Femur (tissue), 1 donor: ENCODE data around the gene CLASP1.
A peak's percentile ranks its signal among the peaks of the same experiment; 100 is the strongest.
"Not testable (repeated sequence)": the region's sequence is repeated elsewhere in the genome, so short reads cannot be mapped to it uniquely, and the experiment has no call there.

ENCODE experiments used
- DNase-seq: peaks from one replicate; pipeline ENCODE4 v3.0.0-alpha.2; 2017

CLASP1 gene

GRCh38 chr2:121492409-121492808 lies 156.9 kb downstream of the CLASP1 start:
- no peak for DNase-seq

GRCh38 chr2:121491518-121491917 lies 157.7 kb downstream of the CLASP1 start:
- no peak for DNase-seq

GRCh38 chr2:121490584-121491133 lies 158.6 kb downstream of the CLASP1 start:
- no peak for DNase-seq

- DNase-seq: no peak
These were observed 159.2 kb downstream of the CLASP1 start for GRCh38 chr2:121489911-121490583.

GRCh38 chr2:121489284-121489683 lies 160.0 kb downstream of the CLASP1 start:
- DNase-seq: no peak

- no peak for DNase-seq
These were observed 163.0 kb downstream of the CLASP1 start for GRCh38 chr2:121486191-121486790.

- DNase-seq: no peak
These were observed 164.2 kb downstream of the CLASP1 start for GRCh38 chr2:121485039-121485438.

- DNase-seq: no peak
These were observed 165.4 kb downstream of the CLASP1 start for GRCh38 chr2:121483846-121484245.

- no peak for DNase-seq
These were observed 166.2 kb downstream of the CLASP1 start for GRCh38 chr2:121483021-121483420.

GRCh38 chr2:121480826-121481225 lies 168.4 kb downstream of the CLASP1 start:
- peak; percentile 74 for DNase-seq

GRCh38 chr2:121479882-121480522 lies 169.3 kb downstream of the CLASP1 start:
- peak; percentile 28 for DNase-seq

GRCh38 chr2:121478996-121479745 lies 170.1 kb downstream of the CLASP1 start:
- no peak for DNase-seq

GRCh38 chr2:121478358-121478995 lies 170.8 kb downstream of the CLASP1 start:
- not testable (repeated sequence) for DNase-seq

- DNase-seq: no peak
These were observed 172.6 kb downstream of the CLASP1 start for GRCh38 chr2:121476684-121477083.

GRCh38 chr2:121475811-121476571 lies 173.3 kb downstream of the CLASP1 start:
- DNase-seq: no peak

GRCh38 chr2:121473512-121473911 lies 175.8 kb downstream of the CLASP1 start:
- DNase-seq: no peak

GRCh38 chr2:121472470-121472993 lies 176.7 kb downstream of the CLASP1 start:
- DNase-seq: no peak

GRCh38 chr2:121471532-121472469 lies 177.5 kb downstream of the CLASP1 start:
- DNase-seq: no peak

- no peak for DNase-seq
These were observed 178.3 kb downstream of the CLASP1 start for GRCh38 chr2:121470917-121471316.

- no peak for DNase-seq
These were observed 179.9 kb downstream of the CLASP1 start for GRCh38 chr2:121469356-121469755.
